Ishikawa (cell line): ENCODE data around the gene NSDHL.

ENCODE experiments used
- CEBPB ChIP-seq: IDR thresholded peaks from 2 replicates; pipeline ENCODE4 v1.6.1; 2012
- CREB1 ChIP-seq: IDR thresholded peaks from 2 replicates; pipeline ENCODE4 v1.6.1; 2012; ENCODE audit warnings: low read depth
- EGR1 ChIP-seq: IDR thresholded peaks from 2 replicates; pipeline ENCODE4 v1.6.1; 2012
- EP300 ChIP-seq: IDR thresholded peaks from 2 replicates; pipeline ENCODE4 v1.6.1; 2012; ENCODE audit warnings: borderline replicate concordance
- FOXM1 ChIP-seq: IDR thresholded peaks from 2 replicates; pipeline ENCODE4 v1.6.1; 2012; ENCODE audit warnings: low read depth, borderline replicate concordance
- MAX ChIP-seq: IDR thresholded peaks from 2 replicates; pipeline ENCODE4 v1.6.1; 2012
- NFIC ChIP-seq: IDR thresholded peaks from 2 replicates; pipeline ENCODE4 v1.6.1; 2012
- RAD21 ChIP-seq: IDR thresholded peaks from 2 replicates; pipeline ENCODE4 v1.6.1; 2012; ENCODE audit warnings: low read depth
- TAF1 ChIP-seq: IDR thresholded peaks from 2 replicates; pipeline ENCODE4 v1.6.1; 2012; ENCODE audit warnings: low read depth, mild to moderate bottlenecking
- TCF12 ChIP-seq: IDR thresholded peaks from 2 replicates; pipeline ENCODE4 v1.6.1; 2012; ENCODE audit warnings: low read depth
- TEAD4 ChIP-seq: IDR thresholded peaks from 2 replicates; pipeline ENCODE4 v1.6.1; 2012
- YY1 ChIP-seq: IDR thresholded peaks from 2 replicates; pipeline ENCODE4 v1.6.1; 2012; ENCODE audit warnings: low read depth
- ZBTB7A ChIP-seq: IDR thresholded peaks from 2 replicates; pipeline ENCODE4 v1.6.1; 2012; ENCODE audit warnings: low read depth
- TF ChIP-seq, protein P1 (sequence below): IDR thresholded peaks from 2 replicates; pipeline ENCODE4 v1.6.1; 2012; ENCODE audit warnings: low read depth, mild to moderate bottlenecking
- TF ChIP-seq, protein P2 (sequence below): IDR thresholded peaks from 2 replicates; pipeline ENCODE4 v1.6.1; 2012

Gene NSDHL

DNA sequence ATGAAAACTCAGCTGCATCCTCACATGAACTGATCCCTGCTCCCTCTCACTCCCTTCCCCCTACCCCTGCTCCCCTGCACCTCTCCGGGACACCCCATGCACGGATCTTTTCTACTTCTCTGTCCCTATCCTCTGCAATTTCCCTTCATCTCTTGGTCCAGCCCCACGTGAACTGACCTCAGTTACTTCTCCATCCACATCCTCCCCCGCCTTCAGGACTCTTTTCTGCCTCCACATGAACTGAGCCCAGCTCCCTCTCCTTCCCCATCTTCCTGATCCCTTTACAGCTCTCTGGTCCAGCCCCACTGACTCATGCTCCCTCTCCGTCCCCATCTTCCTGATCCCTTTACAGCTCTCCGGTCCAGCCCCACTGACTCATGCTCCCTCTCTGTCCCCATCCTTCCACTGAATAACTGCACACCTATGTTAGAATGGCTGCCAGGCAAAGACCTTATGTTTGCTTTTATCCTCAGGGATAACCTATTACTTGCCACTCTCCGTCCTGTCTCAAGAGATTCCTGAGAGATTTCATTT, 6.0 kb upstream of the NSDHL start:
- TF ChIP-seq MAX (no peak), TAF1 (no peak), EGR1 (no peak), TCF12 (no peak), NFIC (no peak), RAD21 (no peak), ZBTB7A (no peak), FOXM1 (no peak), CEBPB (no peak), TEAD4 (no peak), YY1 (no peak), EP300 (no peak), CREB1 (no peak)
- TF ChIP-seq, protein P1, sequence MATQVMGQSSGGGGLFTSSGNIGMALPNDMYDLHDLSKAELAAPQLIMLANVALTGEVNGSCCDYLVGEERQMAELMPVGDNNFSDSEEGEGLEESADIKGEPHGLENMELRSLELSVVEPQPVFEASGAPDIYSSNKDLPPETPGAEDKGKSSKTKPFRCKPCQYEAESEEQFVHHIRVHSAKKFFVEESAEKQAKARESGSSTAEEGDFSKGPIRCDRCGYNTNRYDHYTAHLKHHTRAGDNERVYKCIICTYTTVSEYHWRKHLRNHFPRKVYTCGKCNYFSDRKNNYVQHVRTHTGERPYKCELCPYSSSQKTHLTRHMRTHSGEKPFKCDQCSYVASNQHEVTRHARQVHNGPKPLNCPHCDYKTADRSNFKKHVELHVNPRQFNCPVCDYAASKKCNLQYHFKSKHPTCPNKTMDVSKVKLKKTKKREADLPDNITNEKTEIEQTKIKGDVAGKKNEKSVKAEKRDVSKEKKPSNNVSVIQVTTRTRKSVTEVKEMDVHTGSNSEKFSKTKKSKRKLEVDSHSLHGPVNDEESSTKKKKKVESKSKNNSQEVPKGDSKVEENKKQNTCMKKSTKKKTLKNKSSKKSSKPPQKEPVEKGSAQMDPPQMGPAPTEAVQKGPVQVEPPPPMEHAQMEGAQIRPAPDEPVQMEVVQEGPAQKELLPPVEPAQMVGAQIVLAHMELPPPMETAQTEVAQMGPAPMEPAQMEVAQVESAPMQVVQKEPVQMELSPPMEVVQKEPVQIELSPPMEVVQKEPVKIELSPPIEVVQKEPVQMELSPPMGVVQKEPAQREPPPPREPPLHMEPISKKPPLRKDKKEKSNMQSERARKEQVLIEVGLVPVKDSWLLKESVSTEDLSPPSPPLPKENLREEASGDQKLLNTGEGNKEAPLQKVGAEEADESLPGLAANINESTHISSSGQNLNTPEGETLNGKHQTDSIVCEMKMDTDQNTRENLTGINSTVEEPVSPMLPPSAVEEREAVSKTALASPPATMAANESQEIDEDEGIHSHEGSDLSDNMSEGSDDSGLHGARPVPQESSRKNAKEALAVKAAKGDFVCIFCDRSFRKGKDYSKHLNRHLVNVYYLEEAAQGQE = no peak
- TF ChIP-seq, protein P2, sequence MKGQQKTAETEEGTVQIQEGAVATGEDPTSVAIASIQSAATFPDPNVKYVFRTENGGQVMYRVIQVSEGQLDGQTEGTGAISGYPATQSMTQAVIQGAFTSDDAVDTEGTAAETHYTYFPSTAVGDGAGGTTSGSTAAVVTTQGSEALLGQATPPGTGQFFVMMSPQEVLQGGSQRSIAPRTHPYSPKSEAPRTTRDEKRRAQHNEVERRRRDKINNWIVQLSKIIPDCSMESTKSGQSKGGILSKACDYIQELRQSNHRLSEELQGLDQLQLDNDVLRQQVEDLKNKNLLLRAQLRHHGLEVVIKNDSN = no peak

DNA sequence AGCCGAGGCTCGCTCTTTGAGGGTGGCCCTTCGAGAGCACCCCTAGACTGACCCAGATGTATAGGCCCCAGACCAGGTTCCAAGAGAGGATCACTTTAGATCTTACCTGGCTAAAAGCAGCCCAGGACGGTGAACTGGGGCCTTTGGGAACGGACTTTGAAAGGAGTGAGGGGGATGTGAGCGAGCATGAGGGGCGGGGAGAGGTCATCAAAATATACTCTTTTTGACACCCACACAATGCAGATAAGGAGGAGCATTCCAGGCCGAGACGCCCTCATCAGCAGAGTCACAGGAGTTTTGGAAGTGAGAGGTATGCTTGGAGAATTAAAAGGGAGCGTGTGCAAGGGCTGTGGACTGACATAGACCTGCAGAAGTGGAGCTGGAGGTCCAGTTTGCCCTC, 528 bp downstream of the NSDHL start:
- TF ChIP-seq CREB1 (no peak), RAD21 (no peak), TAF1 (no peak), TEAD4 (no peak)
- TF ChIP-seq, protein P1 = no peak

DNA sequence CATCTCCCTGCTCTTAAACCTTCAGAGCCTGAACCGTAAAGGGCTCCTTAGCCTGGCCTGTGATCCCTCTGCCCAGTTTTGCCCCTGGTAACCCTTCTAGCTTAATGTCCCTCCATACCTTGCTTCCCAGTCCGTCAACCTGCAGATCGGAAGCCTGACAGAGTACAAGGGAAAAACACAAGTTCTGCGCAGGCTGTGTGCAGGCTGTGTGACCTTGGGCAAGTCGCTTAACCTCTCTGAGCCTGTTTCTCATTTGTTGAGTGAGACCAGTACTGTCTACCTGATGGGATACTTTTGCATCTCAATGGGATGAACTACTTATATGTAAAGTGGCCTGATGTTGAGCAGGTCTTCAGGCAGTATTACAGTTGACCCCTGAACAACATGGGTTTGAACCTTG, 1.7 kb downstream of the NSDHL start:
- TF ChIP-seq ZBTB7A (no peak), RAD21 (no peak), FOXM1 (no peak), TCF12 (no peak), YY1 (no peak), CREB1 (no peak), EGR1 (no peak), MAX (no peak), CEBPB (no peak)

DNA sequence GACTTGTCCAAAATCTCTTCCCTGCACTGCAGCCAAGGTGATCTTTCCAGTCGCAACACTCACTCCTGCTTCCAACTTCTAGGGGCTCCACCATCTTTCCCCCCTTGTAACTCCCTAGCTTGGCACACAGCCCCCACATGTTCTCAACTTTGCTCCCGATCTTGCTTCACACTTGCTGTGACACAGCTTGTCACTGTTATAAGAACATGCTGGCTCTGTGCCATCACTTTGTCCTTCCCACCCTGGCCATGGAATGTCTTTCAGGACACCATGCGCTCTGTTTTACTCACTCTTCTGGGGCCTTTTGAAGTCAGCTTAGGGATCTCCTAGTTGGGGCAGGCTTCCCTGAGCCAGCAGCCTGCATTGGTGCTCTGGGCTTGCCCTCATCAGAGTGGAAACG, 2.5 kb downstream of the NSDHL start:
- TF ChIP-seq EP300 (no peak), CREB1 (no peak), MAX (no peak), RAD21 (no peak), CEBPB (no peak), TAF1 (no peak), ZBTB7A (no peak)
- TF ChIP-seq, protein P1 = no peak

GRCh38 chrX:152842772-152843338, 12.0 kb downstream of the NSDHL start:
- TF ChIP-seq TCF12 (no peak), ZBTB7A (no peak), CREB1 (no peak), EP300 (no peak), FOXM1 (no peak), TEAD4 (no peak)
- TF ChIP-seq, protein P1 = no peak
